Hepatocyte (in vitro differentiated cells): ENCODE results near the gene RRP12. TPM values are rescaled to one million over a fixed set of nuclear protein-coding genes. Genes with fewer than 3 reads are reported as not detected.

Source experiments
- DNase-seq: peaks from one replicate; pipeline ENCODE4 v3.0.0-alpha.2; 2016; ENCODE audit warnings: low spot score
- H2AFZ ChIP-seq: fragments of 200-600 bp; sonication (generic); 2 replicates; pipeline ENCODE4 v1.6.0; 2016; ENCODE audit warnings: antibody characterized with exemption, mild to moderate bottlenecking
- H3K27ac ChIP-seq: fragments of 200-600 bp; sonication (generic); 2 replicates; pipeline ENCODE4 v1.5.1; 2016; ENCODE audit warnings: mild to moderate bottlenecking
- H3K27me3 ChIP-seq: fragments of 200-600 bp; sonication (generic); 2 replicates; pipeline ENCODE4 v1.6.1; 2016
- H3K36me3 ChIP-seq: fragments of 200-600 bp; sonication (generic); replicated peaks from 2 replicates; pipeline ENCODE4 v1.5.1; 2016; ENCODE audit warnings: low read depth; ENCODE audit not compliant: insufficient read depth
- H3K4me1 ChIP-seq: fragments of 200-600 bp; sonication (generic); 2 replicates; pipeline ENCODE4 v1.5.1; 2016; ENCODE audit warnings: mild to moderate bottlenecking, moderate library complexity; ENCODE audit not compliant: insufficient read depth
- H3K4me2 ChIP-seq: fragments of 200-600 bp; sonication (generic); 2 replicates; pipeline ENCODE4 v1.6.0; 2016
- H3K4me3 ChIP-seq: fragments of 200-600 bp; sonication (generic); 2 replicates; pipeline ENCODE4 v1.5.1; 2016; ENCODE audit warnings: mild to moderate bottlenecking
- H3K79me2 ChIP-seq: fragments of 200-600 bp; sonication (generic); 2 replicates; pipeline ENCODE4 v1.6.0; 2017; ENCODE audit warnings: mild to moderate bottlenecking
- H3K9me2 ChIP-seq: fragments of 200-600 bp; sonication (generic); replicated peaks from 2 replicates; pipeline ENCODE4 v1.6.0; 2017; ENCODE audit warnings: mild to moderate bottlenecking; ENCODE audit not compliant: insufficient read depth
- H3K9me3 ChIP-seq: fragments of 200-600 bp; sonication (generic); 2 replicates; pipeline ENCODE4 v1.5.1; 2016; ENCODE audit warnings: low read depth, mild to moderate bottlenecking
- H4K20me1 ChIP-seq: fragments of 200-600 bp; sonication (generic); 2 replicates; pipeline ENCODE4 v1.6.0; 2016; ENCODE audit warnings: mild to moderate bottlenecking; ENCODE audit not compliant: insufficient read depth, poor library complexity, severe bottlenecking
- CTCF ChIP-seq: fragments of 200-600 bp; sonication (generic); IDR thresholded peaks from 2 replicates; pipeline ENCODE4 v1.5.1; 2016; ENCODE audit warnings: antibody characterized with exemption, mild to moderate bottlenecking; ENCODE audit not compliant: poor library complexity
- EZH2 ChIP-seq: fragments of 200-600 bp; sonication (generic); IDR thresholded peaks from 2 replicates; pipeline ENCODE4 v1.6.1; 2016; ENCODE audit warnings: antibody characterized with exemption, mild to moderate bottlenecking, borderline replicate concordance
- EZH2phosphoT487 ChIP-seq: fragments of 200-600 bp; sonication (generic); IDR thresholded peaks from one replicate; pipeline ENCODE4 v1.6.1; 2018; ENCODE audit warnings: antibody characterized with exemption, mild to moderate bottlenecking, low read depth, moderate library complexity; ENCODE audit not compliant: unreplicated experiment, severe bottlenecking
- WGBS: methylation state at CpG from one replicate; pipeline ENCODE4 v1.1.6; 2016; ENCODE audit warnings: low lambda C conversion rate; ENCODE audit errors: missing lambda C conversion rate; 5-methylcytosine and 5-hydroxymethylcytosine counted together
- polyA plus RNA-seq: library from polyadenylated mRNA; unstranded; fragments of >200 nt; fragmentation: Nextera tagmentation; extraction: Ambion mirVana; gene quantifications from 2 replicates; pipeline ENCODE4 v1.2.1, GENCODE V29; 2016
- total RNA-seq: library from RNA; depleted of rRNA; stranded (reverse); fragments of >200 nt; gene quantifications from 2 replicates; pipeline ENCODE4 v1.2.3, GENCODE V29; 2014

The RRP12 gene
- total and polyA plus RNA-seq, 2 experiments from 2014 or later: 10.6 to 20.6 TPM

GRCh38 chr10:97376413-97376812 lies 24.7 kb downstream of the RRP12 start:
- Histone ChIP-seq H3K9me2 (no peaks in the 10 kb centered on the region), H3K4me3 (no peak overlapping the region), H3K9me3 (no peaks in the 10 kb centered on the region), H3K27ac (no peak overlapping the region), H3K27me3 (no peaks in the 10 kb centered on the region), H3K4me2 (no peak overlapping the region), H2AFZ (no peak overlapping the region), H3K4me1 (no peaks in the 10 kb centered on the region), H3K79me2 (no peaks in the 10 kb centered on the region), H4K20me1 (no peaks in the 10 kb centered on the region), H3K36me3 (no peaks in the 10 kb centered on the region)
- DNase-seq: no peak
- 93% methylated on average over 6 of the region's 6 CpGs for WGBS
- TF ChIP-seq CTCF: no peak
- TF ChIP-seq EZH2: no peak
- TF ChIP-seq EZH2phosphoT487: no peak

GRCh38 chr10:97373456-97373855 lies 27.7 kb downstream of the RRP12 start:
- no peak overlapping the region for H2AFZ ChIP-seq
- H3K9me2 ChIP-seq: no peaks in the 10 kb centered on the region
- H3K4me3 ChIP-seq: no peak overlapping the region
- 96% methylated on average over 10 of the region's 10 CpGs for WGBS
- no peak for DNase-seq
- no peaks in the 10 kb centered on the region for H4K20me1 ChIP-seq
- H3K9me3 ChIP-seq: no peaks in the 10 kb centered on the region
- no peak overlapping the region for H3K4me2 ChIP-seq
- no peaks in the 10 kb centered on the region for H3K79me2 ChIP-seq
- H3K27me3 ChIP-seq: no peaks in the 10 kb centered on the region
- no peaks in the 10 kb centered on the region for H3K36me3 ChIP-seq
- TF ChIP-seq CTCF: no peak
- no peaks in the 10 kb centered on the region for H3K4me1 ChIP-seq
- H3K27ac ChIP-seq: no peak overlapping the region

GRCh38 chr10:97372233-97372875 lies 28.8 kb downstream of the RRP12 start:
- Histone ChIP-seq H3K4me2 (no peak overlapping the region), H3K9me2 (no peaks in the 10 kb centered on the region), H2AFZ (no peak overlapping the region), H4K20me1 (no peaks in the 10 kb centered on the region), H3K27ac (no peak overlapping the region), H3K36me3 (no peaks in the 10 kb centered on the region), H3K27me3 (no peaks in the 10 kb centered on the region), H3K79me2 (no peaks in the 10 kb centered on the region), H3K9me3 (no peaks in the 10 kb centered on the region), H3K4me1 (no peaks in the 10 kb centered on the region), H3K4me3 (no peak overlapping the region)
- no peak for DNase-seq
- WGBS: 98% methylated on average over 7 of the region's 7 CpGs
- no peak for TF ChIP-seq CTCF
- no peak for TF ChIP-seq EZH2phosphoT487
- TF ChIP-seq EZH2: no peak

- no peak for DNase-seq
- Histone ChIP-seq H3K4me1 (no peaks in the 10 kb centered on the region), H3K4me3 (no peak overlapping the region), H3K4me2 (no peak overlapping the region), H4K20me1 (no peaks in the 10 kb centered on the region), H3K27ac (no peak overlapping the region), H3K27me3 (no peaks in the 10 kb centered on the region), H3K79me2 (no peaks in the 10 kb centered on the region), H3K9me3 (no peaks in the 10 kb centered on the region), H3K9me2 (no peaks in the 10 kb centered on the region), H2AFZ (no peak overlapping the region), H3K36me3 (no peaks in the 10 kb centered on the region)
- 95% methylated on average over 7 of the region's 7 CpGs for WGBS
- TF ChIP-seq EZH2phosphoT487: no peak
- TF ChIP-seq CTCF: no peak
- no peak for TF ChIP-seq EZH2
These were observed 29.4 kb downstream of the RRP12 start for GRCh38 chr10:97371696-97372095.
